Vagina (tissue), 2 donors: Measurements from ENCODE around the gene B3GAT2.

Experiments used
- CTCF ChIP-seq, 3 experiments: fragments of 450-650 bp in 2 of 3; fragments of 200-600 bp in 1 of 3; sonication (generic) in 1 of 3; IDR thresholded peaks; one replicate each; pipeline ENCODE4 v1.5.1; 2017 to 2019; ENCODE audit warnings: antibody characterized with exemption in 3 of 3, mild to moderate bottlenecking in 2 of 3, moderate library complexity in 2 of 3
- POLR2A ChIP-seq, 2 donors: fragments of 450-650 bp; IDR thresholded peaks; one replicate each; pipeline ENCODE4 v1.6.1; 2017; ENCODE audit warnings: antibody characterized with exemption in 2 of 2, mild to moderate bottlenecking in 2 of 2, moderate library complexity in 2 of 2
- POLR2AphosphoS5 ChIP-seq, 2 donors: sonication (generic); formaldehyde crosslinking; IDR thresholded peaks; one replicate each; pipeline ENCODE4 v1.9.0; 2017; ENCODE audit warnings: antibody characterized with exemption in 2 of 2, mild to moderate bottlenecking in 2 of 2, low read depth in 1 of 2; ENCODE audit not compliant: insufficient read depth in 1 of 2

GRCh38 chr6:70857387-70858077 is 99.3 kb downstream of the B3GAT2 start:
- TF ChIP-seq CTCF (IDR thresholded peaks at IDR 0.05) (no peak), POLR2A (IDR thresholded peaks at IDR 0.05) (no peak), POLR2AphosphoS5 (IDR thresholded peaks at IDR 0.05; ENCODE audit: insufficient read depth in 1 of 2, low read depth in 1 of 2) (no peak)
